HL-60 (cell line): ENCODE results near the gene LRRC49.
"Not testable (repeated sequence)": the region's sequence is repeated elsewhere in the genome, so short reads cannot be mapped to it uniquely, and the experiment has no call there.

Source experiments
- DNase-seq, 2 experiments: peaks; one replicate each; pipeline ENCODE4 v3.0.0-alpha.2; 2010 to 2020; ENCODE audit warnings: low read depth in 1 of 2, low spot score in 1 of 2
- H3K27ac ChIP-seq: fragments of 250-450 bp; sonication (Bioruptor Pico); replicated peaks from 2 replicates; pipeline ENCODE4 v1.5.1; 2020; ENCODE audit warnings: mild to moderate bottlenecking, moderate library complexity
- H3K27me3 ChIP-seq: fragments of 250-450 bp; sonication (Bioruptor Pico); 2 replicates; pipeline ENCODE4 v1.5.1; 2021; ENCODE audit warnings: mild to moderate bottlenecking, moderate library complexity; ENCODE audit not compliant: insufficient read depth, poor library complexity, severe bottlenecking
- H3K4me3 ChIP-seq: replicated peaks from 2 replicates; pipeline ENCODE4 v1.5.1; 2011; ENCODE audit warnings: mild to moderate bottlenecking, control low read depth, low read length; ENCODE audit not compliant: insufficient read depth
- CTCF ChIP-seq: IDR thresholded peaks from one replicate; pipeline ENCODE4 v1.5.1; 2011; ENCODE audit warnings: low read length, control low read depth, inconsistent platforms; ENCODE audit not compliant: insufficient read depth
- GABPA ChIP-seq: IDR thresholded peaks from 2 replicates; pipeline ENCODE4 v1.6.1; 2012; ENCODE audit warnings: low read depth
- POLR2AphosphoS5 ChIP-seq: IDR thresholded peaks from 2 replicates; pipeline ENCODE4 v1.6.1; 2012; ENCODE audit warnings: low read depth
- REST ChIP-seq: IDR thresholded peaks from 2 replicates; pipeline ENCODE4 v1.6.1; 2012; ENCODE audit warnings: low read depth; ENCODE audit not compliant: insufficient replicate concordance
- SPI1 ChIP-seq: IDR thresholded peaks from 2 replicates; pipeline ENCODE4 v1.6.1; 2012; ENCODE audit warnings: low read depth, mild to moderate bottlenecking, borderline replicate concordance

Gene LRRC49

GRCh38 chr15:70856884-70857561 is 35.6 kb upstream of the LRRC49 start:
- no peak overlapping the region for H3K27ac ChIP-seq
- no peak for TF ChIP-seq GABPA
- TF ChIP-seq REST: no peak
- TF ChIP-seq CTCF: no peak
- no peak for TF ChIP-seq POLR2AphosphoS5
- no peak for DNase-seq
- H3K4me3 ChIP-seq: no peak overlapping the region
- peaks cover 29% of the 10 kb centered on the region for H3K27me3 ChIP-seq

- no peak for DNase-seq
- H3K27me3 ChIP-seq: peaks cover 25% of the 10 kb centered on the region
- no peak overlapping the region for H3K4me3 ChIP-seq
- H3K27ac ChIP-seq: no peak overlapping the region
- TF ChIP-seq SPI1 (no peak), POLR2AphosphoS5 (no peak), CTCF (no peak), GABPA (no peak), REST (no peak)
Measured at GRCh38 chr15:70857562-70858285, 34.9 kb upstream of the LRRC49 start.

GRCh38 chr15:70858614-70859321 is 33.9 kb upstream of the LRRC49 start:
- H3K27me3 ChIP-seq: peaks cover 18% of the 10 kb centered on the region

GRCh38 chr15:70859322-70859908 is 33.2 kb upstream of the LRRC49 start:
- DNase-seq: no peak
- TF ChIP-seq CTCF (no peak), SPI1 (no peak), POLR2AphosphoS5 (no peak), GABPA (no peak), REST (no peak)

More at GRCh38 chr15:70858614-70859321, 33.9 kb upstream of the LRRC49 start:
- not testable (repeated sequence) for H3K4me3 ChIP-seq, DNase-seq, H3K27ac ChIP-seq

More at GRCh38 chr15:70859322-70859908, 33.2 kb upstream of the LRRC49 start:
- Histone ChIP-seq H3K4me3 (no peak overlapping the region), H3K27me3 (peaks cover 15% of the 10 kb centered on the region), H3K27ac (no peak overlapping the region)
